ENCODE measurements around the gene SSH2. TPM values are rescaled to one million over a fixed set of nuclear protein-coding genes. Genes with fewer than 3 reads are reported as not detected.

Gene SSH2
- total and polyA plus RNA-seq, 9 of the 15 experiments (the other 6 are each of a cell fraction or from before 2014, with no cell fraction given): 3.9 to 16.1 (median 10.2) TPM

GRCh38 chr17:29862951-29863350 lies 67.1 kb downstream of the SSH2 start:
- H3K4me3 ChIP-seq: no peak overlapping the region
- H3K4me1 ChIP-seq (replicated peaks in 1 of 2; ENCODE audit: control insufficient read depth in 2 of 2, insufficient read depth in 2 of 2, low read length in 2 of 2): no peaks in the 10 kb centered on the region; a peak in 1 of 5 replicates
- no peaks in the 10 kb centered on the region for H3K36me3 ChIP-seq (ENCODE audit: control insufficient read depth, insufficient read depth, low read length)
- no peak overlapping the region for H3K9ac ChIP-seq (ENCODE audit: insufficient read depth in 1 of 2, low read depth in 2 of 2, low read length in 2 of 2)
- H3K9me1 ChIP-seq (ENCODE audit: control insufficient read depth, insufficient read depth, low read length): no peaks in the 10 kb centered on the region
- in situ Hi-C loops (cut with MboI): loop anchor here (5.0 kb wide), 1 partner anchor 49 kb away; no protein-coding TSS in a partner anchor
- no peaks in the 10 kb centered on the region for H4K20me1 ChIP-seq (replicated peaks; ENCODE audit: control insufficient read depth, insufficient read depth, low read length)
- intact Hi-C loops (cut with micrococcal nuclease): no loop called here
- FAIRE-seq: no peak
- H3K27ac ChIP-seq (ENCODE audit: extremely low read depth, low read depth, low read length): no peak overlapping the region
- no peak for DNase-seq (ENCODE audit: extremely low read depth in 1 of 4, low spot score in 3 of 4)
- H2AFZ ChIP-seq (ENCODE audit: low read depth, low read length): no peak overlapping the region
- ATAC-seq: no peak
- H3K9me3 ChIP-seq (replicated peaks; ENCODE audit: control insufficient read depth, insufficient read depth, low read depth, low read length): no peaks in the 10 kb centered on the region
- H3K79me2 ChIP-seq (ENCODE audit: control insufficient read depth, insufficient read depth, low read length): no peaks in the 10 kb centered on the region
- H3K27me3 ChIP-seq (ENCODE audit: control insufficient read depth in 2 of 2, insufficient read depth in 2 of 2, low read length in 2 of 2): no peaks in the 10 kb centered on the region
- CTCF ChIA-PET (ENCODE audit: low intra/inter-chr PET ratio): no interaction called here
- BruUV-seq (replicated peaks): no TSS peak
- H3K4me2 ChIP-seq (ENCODE audit: insufficient read depth, low read length): no peak overlapping the region
- POLR2A ChIA-PET: no interaction called here
- TF ChIP-seq RBM34 (IDR thresholded peaks at IDR 0.05; ENCODE audit: borderline replicate concordance, insufficient read depth, low read length) (no peak), TCF15 (CRISPR knock-in tag; IDR thresholded peaks at IDR 0.05) (no peak), BRF2 (IDR thresholded peaks at IDR 0.05; ENCODE audit: borderline replicate concordance, insufficient read depth, insufficient read length) (no peak), ZBTB7A (IDR thresholded peaks at IDR 0.05; ENCODE audit: borderline replicate concordance, control insufficient read depth, low read depth, low read length) (no peak), THRA (IDR thresholded peaks at IDR 0.05) (no peak), ARHGAP35 (IDR thresholded peaks at IDR 0.05; ENCODE audit: partially characterized antibody) (no peak), KLF10 (CRISPR knock-in tag; IDR thresholded peaks at IDR 0.05) (no peak), RB1 (IDR thresholded peaks at IDR 0.05; ENCODE audit: low read depth) (no peak), SAP30 (IDR thresholded peaks at IDR 0.05; ENCODE audit: borderline replicate concordance, insufficient read depth, low read depth, low read length, poor library complexity, severe bottlenecking) (no peak), ZNF212 (CRISPR knock-in tag; IDR thresholded peaks at IDR 0.05) (no peak), ZHX1 (conservative IDR thresholded peaks at IDR 0.05; ENCODE audit: low read length) (no peak), ZNF282 (CRISPR knock-in tag; IDR thresholded peaks at IDR 0.05) (no peak), ZNF347 (CRISPR knock-in tag; IDR thresholded peaks at IDR 0.05; ENCODE audit: low read depth) (no peak), ARID1B (IDR thresholded peaks at IDR 0.05) (no peak), MIER1 (IDR thresholded peaks at IDR 0.05; ENCODE audit: low read depth) (no peak), ELF4 (CRISPR knock-in tag; IDR thresholded peaks at IDR 0.05) (no peak)
